Skeletal muscle tissue (tissue), 4 donors: ENCODE measurements around the gene RXRB. TPM values are rescaled to one million over a fixed set of nuclear protein-coding genes. Genes with fewer than 3 reads are reported as not detected.

Experiments
- H3K27ac ChIP-seq: one replicate; pipeline ENCODE4 v1.7.0; 2013; ENCODE audit warnings: mild to moderate bottlenecking, low read depth, low read length, inconsistent platforms
- H3K27me3 ChIP-seq, 3 donors: one replicate each; pipeline ENCODE4 v1.7.0; 2013; ENCODE audit warnings: low read length in 3 of 3; ENCODE audit not compliant: control insufficient read depth in 3 of 3, insufficient read depth in 3 of 3
- H3K36me3 ChIP-seq, 3 donors: one replicate each; pipeline ENCODE4 v1.7.0; 2013; ENCODE audit warnings: low read length in 3 of 3; ENCODE audit not compliant: control insufficient read depth in 3 of 3, insufficient read depth in 3 of 3
- H3K4me1 ChIP-seq, 3 donors: one replicate each; pipeline ENCODE4 v1.7.0; 2013; ENCODE audit warnings: low read length in 3 of 3, mild to moderate bottlenecking in 3 of 3; ENCODE audit not compliant: control insufficient read depth in 3 of 3, insufficient read depth in 3 of 3
- H3K4me3 ChIP-seq, 3 donors: one replicate each; pipeline ENCODE4 v1.7.0; 2013; ENCODE audit warnings: low read length in 3 of 3
- H3K9ac ChIP-seq, 3 donors: one replicate each; pipeline ENCODE4 v1.7.0; 2013; ENCODE audit warnings: low read length in 3 of 3, mild to moderate bottlenecking in 3 of 3, moderate library complexity in 2 of 3, low read depth in 1 of 3
- H3K9me3 ChIP-seq, 3 donors: one replicate each; pipeline ENCODE4 v1.7.0; 2013; ENCODE audit warnings: low read length in 3 of 3; ENCODE audit not compliant: control insufficient read depth in 3 of 3
- total RNA-seq: library from RNA; depleted of rRNA; stranded (reverse); fragments of >200 nt; gene quantifications from one replicate; pipeline ENCODE4 v1.2.3, GENCODE V29; 2014
- donor health status: Osteomylitis.

The RXRB gene
- total RNA-seq, 1 donor from 2014 or later, result 17.7 TPM

DNA sequence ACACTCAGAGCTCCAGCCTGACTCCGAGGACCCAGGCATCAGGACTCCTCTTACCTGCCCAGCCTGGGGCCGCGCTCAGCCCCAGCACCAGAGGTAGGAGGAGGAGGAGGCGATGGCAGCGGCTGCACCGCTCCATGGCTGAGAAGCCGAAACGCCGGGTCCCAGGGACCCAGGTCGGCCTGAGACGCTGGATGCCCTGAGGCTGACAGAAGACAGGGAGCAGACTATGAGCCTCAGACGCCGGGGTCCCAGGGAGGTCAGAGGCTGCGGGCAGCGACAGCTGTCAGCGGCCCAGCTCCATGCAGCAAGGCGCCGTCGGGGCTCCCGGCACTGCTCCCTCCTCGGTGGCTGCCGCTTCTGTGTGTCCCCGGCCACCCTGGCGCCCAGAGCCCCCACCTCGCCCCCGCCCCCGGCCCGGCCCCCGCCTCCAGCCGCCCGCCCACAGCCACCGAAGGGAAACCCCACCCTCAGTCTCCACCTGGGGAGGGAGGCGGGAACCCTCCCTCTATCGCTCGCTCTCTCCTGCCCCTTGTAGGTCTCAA lies 8.3 kb downstream of the RXRB start, which contains the start of gene COL11A2:
COL11A2 (minus strand) TSS at position 363 of the 542 bp plus-strand sequence; CDS start at position 136, 227 bp downstream.
- Histone ChIP-seq H3K27me3 (peaks cover 3 to 10% (median 6%) of the 10 kb centered on the region in 3 donors), H3K9ac (peak within 1 kb of the TSS; percentile 70 to 83 (median 70)), H3K27ac (peak within 1 kb of the TSS; percentile 19), H3K4me3 (peak within 1 kb of the TSS; percentile 77 to 80 (median 78)), H3K9me3 (no peaks in the 10 kb centered on the region), H3K36me3 (peaks cover 23 to 30% (median 28%) of the 10 kb centered on the region in 3 donors), H3K4me1 (peaks cover 13 to 28% (median 20%) of the 10 kb centered on the region in 3 donors)

DNA sequence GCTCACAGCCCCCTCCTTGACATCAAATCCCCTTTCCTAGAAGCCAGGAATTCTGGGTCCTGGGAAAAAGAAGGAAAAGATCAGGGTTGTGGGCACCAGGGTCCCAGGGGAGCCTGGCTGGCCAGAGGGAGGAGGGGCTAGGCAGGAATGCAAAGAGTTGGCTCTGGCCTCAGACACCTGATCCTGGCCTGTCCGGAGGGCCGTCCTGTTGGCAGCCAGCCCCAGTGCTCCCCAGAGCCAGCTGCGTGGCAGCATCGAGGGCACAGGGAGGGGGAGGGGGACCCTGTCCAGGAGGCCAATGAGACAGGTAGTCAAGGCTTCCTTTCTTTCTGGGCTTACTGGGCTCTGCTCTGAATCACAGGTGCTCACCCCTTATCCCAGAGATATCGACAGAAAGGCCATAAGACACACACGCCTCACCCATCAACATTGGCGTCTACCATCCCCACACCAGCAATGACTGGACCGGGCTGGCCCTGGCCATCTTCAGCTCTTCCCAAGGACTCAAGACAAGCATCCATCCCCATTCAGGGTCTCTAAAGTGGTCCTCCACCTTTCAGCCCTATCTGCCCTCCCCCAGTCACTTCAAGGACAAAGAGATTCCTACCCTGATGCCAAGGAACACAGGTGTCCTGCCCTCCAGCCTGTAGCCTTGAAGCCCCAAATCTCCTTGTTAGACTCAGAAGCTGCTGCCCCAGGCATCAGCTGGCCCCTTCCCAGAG lies 8.9 kb downstream of the RXRB start:
- peaks cover 12 to 25% (median 20%) of the 10 kb centered on the region in 3 donors for H3K4me1 ChIP-seq
- no peaks in the 10 kb centered on the region for H3K9me3 ChIP-seq
- no peak overlapping the region for H3K27ac ChIP-seq
- H3K27me3 ChIP-seq, result peaks cover 3 to 10% (median 6%) of the 10 kb centered on the region in 3 donors
- peak overlapping the region in 1 of 3 donors; percentile 29 for H3K4me3 ChIP-seq
- H3K9ac ChIP-seq, result peak overlapping the region in 1 of 3 donors; percentile 25
- H3K36me3 ChIP-seq, result peaks cover 23 to 25% (median 24%) of the 10 kb centered on the region in 3 donors

DNA sequence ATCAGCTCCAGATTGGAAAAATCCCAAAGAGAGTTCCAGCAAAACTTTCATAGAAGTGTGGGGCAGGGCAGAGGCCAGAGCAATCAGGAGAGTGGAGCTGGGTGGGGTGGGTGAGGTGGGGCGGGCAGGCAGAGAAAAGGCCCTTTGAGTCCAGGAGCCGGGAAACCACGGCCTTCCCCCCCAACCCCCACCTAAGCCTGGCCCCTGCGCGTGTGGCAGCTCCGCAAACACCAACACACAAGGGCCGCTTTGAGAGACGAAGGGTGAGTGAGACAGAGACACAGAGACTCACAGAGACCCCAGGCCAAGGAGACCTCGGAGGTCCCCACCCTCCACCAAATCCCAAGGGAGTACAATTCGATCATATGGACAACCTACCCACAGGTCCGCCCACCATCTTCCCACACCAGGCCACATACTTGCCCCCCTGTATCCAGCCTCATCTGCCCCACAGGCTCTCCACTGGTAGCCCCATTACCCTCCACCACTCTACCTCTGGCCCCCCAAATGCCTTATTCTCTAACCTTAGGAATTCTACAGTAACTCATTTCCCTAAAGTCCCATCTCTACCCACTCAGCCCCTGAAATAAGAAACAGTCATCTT lies 9.9 kb downstream of the RXRB start:
- no peak overlapping the region for H3K4me3 ChIP-seq
- H3K27me3 ChIP-seq, result peaks cover 3 to 10% (median 6%) of the 10 kb centered on the region in 3 donors

DNA sequence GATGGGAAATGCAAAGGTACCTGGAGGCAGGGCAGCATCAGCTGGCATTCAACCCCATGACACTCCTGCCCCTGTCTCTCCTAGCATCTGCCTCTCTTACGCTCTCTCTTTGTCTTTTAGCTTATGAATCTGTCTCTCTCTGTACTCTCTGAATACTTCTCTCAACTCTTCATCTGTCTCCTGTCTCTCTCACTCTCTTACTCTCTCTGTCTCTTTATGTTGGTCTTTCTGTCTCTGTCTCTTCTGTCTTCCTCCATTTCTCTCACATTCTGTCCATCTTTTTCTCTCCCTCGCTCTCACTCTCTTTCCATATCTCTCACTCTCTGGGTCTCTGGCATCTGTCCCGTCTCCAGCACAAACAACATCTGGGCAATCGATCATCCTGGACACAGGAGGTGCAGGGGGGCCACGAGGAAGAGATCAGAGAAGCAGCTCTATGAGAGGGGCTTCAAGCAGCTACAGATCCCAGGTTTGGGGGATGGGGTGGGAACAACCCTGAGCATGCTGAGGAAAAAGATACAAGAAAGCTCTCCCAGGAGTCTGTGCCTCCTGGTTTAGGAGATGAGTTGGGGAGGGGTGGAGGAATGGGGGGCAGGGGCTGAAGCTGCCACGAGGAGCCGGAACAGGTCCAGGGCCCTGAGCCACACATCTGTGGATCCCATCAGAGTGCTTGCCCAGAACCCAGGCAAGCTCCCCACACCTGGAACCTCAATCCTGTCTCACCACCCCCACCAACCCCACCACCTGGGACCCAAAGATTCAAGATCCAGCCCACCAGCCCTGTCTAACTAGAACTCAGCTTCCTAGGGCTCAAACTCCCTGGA lies 10.6 kb downstream of the RXRB start:
- H3K27ac ChIP-seq, result no peak overlapping the region
- H3K4me1 ChIP-seq, result peaks cover 12 to 21% (median 20%) of the 10 kb centered on the region in 3 donors
- H3K4me3 ChIP-seq, result no peak overlapping the region
- H3K27me3 ChIP-seq, result peaks cover 3 to 10% (median 6%) of the 10 kb centered on the region in 3 donors
- no peaks in the 10 kb centered on the region for H3K9me3 ChIP-seq
- peaks cover 8 to 9% (median 8%) of the 10 kb centered on the region in 3 donors for H3K36me3 ChIP-seq
- H3K9ac ChIP-seq, result no peak overlapping the region

More for the DNA sequence above, 9.9 kb downstream of the RXRB start:
- Histone ChIP-seq H3K9me3 (no peaks in the 10 kb centered on the region), H3K36me3 (peaks cover 15 to 17% (median 16%) of the 10 kb centered on the region in 3 donors), H3K9ac (no peak overlapping the region), H3K27ac (no peak overlapping the region), H3K4me1 (peaks cover 12 to 25% (median 20%) of the 10 kb centered on the region in 3 donors)

DNA sequence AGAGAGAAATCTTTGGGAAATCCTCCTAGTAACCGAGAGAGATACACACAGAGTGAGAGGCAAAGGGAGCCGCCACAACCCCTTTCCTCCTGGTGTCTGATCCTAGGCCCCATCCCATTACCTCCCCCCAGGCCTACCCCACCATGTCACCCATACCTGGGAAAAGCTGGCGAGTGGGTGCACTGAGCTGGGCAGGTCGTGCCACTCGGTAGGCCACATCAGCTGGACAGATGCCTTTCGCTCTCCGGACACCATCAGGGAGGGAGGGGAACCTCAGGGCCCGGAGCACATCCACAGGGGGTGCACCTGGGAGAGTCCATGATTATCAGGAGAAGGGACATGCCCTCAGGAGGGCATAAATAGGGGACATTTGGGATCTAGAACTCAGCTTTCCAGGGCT lies 11.3 kb downstream of the RXRB start:
- H3K9ac ChIP-seq, result no peak overlapping the region
- no peak overlapping the region for H3K4me3 ChIP-seq
- no peak overlapping the region for H3K27ac ChIP-seq
- peaks cover under 1 to 2% (median 2%) of the 10 kb centered on the region in 3 donors for H3K36me3 ChIP-seq
- H3K9me3 ChIP-seq, result no peaks in the 10 kb centered on the region
- peaks cover 3 to 10% (median 6%) of the 10 kb centered on the region in 3 donors for H3K27me3 ChIP-seq
- peaks cover 12 to 21% (median 20%) of the 10 kb centered on the region in 3 donors for H3K4me1 ChIP-seq

DNA sequence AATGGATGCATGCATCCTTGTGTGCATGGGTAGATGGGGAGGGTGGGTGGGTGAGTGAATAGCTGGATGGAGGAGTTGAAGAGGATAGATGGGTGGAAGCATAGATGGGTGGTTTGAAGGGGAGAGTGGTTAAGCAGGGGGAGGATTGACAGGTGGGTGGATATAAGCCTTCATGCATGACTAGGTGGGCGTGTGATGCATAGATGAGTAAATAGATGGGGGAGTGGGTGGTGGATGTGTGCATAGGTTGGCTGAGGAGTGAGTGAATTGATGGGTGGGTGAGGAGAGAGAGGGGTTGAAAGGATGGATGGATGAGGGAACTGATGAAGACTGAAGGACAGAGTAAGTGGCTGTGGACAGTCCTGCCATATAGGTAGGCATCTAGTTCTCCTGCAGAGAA lies 12.7 kb downstream of the RXRB start:
- Histone ChIP-seq H3K27me3 (peaks cover 3 to 10% (median 6%) of the 10 kb centered on the region in 3 donors), H3K9ac (no peak overlapping the region), H3K4me1 (peaks cover 11 to 19% (median 18%) of the 10 kb centered on the region in 3 donors)

DNA sequence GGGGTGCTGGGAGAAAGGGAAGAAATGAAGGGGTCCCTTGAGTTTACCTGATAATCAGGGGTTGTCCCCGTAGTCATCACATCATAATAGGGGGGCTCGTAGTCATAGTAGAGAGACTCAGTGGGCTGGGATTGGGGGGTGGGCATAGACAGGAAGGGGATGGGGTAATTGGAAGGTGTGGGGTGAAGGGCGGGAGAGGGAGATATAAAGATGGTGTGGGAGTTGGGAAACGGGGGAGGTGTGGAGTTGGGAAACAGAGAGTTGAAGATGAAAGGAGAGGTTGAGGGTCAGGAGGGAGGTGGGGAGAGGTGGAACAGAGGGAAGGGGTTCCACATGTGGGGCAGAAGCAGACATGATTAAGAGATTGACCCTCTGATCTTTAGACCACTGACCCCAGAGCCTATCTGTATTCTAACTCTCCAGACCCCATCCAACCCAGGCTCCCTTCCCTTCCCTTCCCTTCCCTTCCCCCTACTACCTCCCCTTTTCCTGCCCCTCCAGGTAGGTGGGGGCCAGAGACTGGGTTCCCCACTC lies 14.7 kb downstream of the RXRB start:
- no peak overlapping the region for H3K4me3 ChIP-seq
- H3K4me1 ChIP-seq, result no peaks in the 10 kb centered on the region
- H3K27me3 ChIP-seq, result peaks cover 0 to 3% (median under 1%) of the 10 kb centered on the region in 3 donors
- H3K9ac ChIP-seq, result no peak overlapping the region
- H3K9me3 ChIP-seq, result no peaks in the 10 kb centered on the region
- H3K27ac ChIP-seq, result no peak overlapping the region
- no peaks in the 10 kb centered on the region for H3K36me3 ChIP-seq

More for the DNA sequence above, 12.7 kb downstream of the RXRB start:
- H3K27ac ChIP-seq, result no peak overlapping the region
- no peaks in the 10 kb centered on the region for H3K9me3 ChIP-seq
- H3K4me3 ChIP-seq, result no peak overlapping the region
- no peaks in the 10 kb centered on the region for H3K36me3 ChIP-seq

DNA sequence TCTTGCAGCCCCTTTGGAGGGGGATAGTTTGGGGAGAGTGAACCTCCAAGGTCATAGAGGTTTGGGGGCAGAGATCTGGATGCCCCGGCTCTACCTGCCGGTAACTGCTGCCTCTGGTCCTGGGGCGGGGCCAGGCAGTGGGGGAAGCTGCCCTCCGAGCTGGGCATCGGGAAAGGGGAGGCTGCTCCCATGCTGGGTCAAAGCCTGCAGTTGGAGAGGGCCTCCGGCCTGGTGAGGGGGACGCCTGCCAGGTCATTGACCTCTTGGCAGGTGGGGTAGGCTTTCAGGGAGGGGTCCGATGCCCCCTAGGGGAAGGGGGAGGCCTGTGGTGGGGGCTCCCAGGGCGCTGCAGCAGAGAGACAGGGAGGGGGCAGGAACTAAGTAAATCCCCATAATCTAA lies 15.3 kb downstream of the RXRB start:
- Histone ChIP-seq H3K9me3 (no peaks in the 10 kb centered on the region), H3K27me3 (peaks cover 0 to 3% (median 0%) of the 10 kb centered on the region in 3 donors), H3K27ac (no peak overlapping the region), H3K36me3 (no peaks in the 10 kb centered on the region), H3K4me3 (no peak overlapping the region), H3K9ac (no peak overlapping the region), H3K4me1 (no peaks in the 10 kb centered on the region)

DNA sequence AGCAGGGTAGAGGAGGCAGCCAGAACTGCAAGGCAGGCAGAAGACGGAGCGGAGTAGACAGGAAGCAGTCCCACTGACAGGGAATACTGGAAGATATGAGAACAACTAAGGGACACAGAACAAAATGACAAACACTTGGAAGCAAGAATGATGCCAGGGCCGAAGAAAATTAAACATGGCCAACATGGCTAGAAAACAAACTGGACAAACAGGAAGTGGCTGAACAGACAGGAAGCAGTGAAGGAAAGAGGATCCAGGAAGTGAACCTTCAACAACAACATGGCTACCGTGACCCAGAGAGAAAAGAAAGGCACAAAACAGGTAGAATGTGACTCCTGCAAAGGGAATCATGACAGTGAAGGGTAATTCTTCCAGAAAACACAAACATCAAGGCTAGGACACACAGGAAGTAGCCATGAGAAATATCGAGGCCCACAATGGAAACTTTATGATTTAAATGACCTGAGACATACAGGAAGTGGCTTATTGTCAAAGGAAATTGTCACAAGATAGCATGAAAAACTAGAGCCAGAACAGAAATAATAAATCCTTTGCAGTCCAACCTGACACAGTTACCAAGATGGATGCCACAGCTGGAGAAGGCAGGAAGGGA lies 17.3 kb downstream of the RXRB start:
- Histone ChIP-seq H3K4me1 (no peaks in the 10 kb centered on the region), H3K9me3 (no peaks in the 10 kb centered on the region), H3K36me3 (no peaks in the 10 kb centered on the region), H3K4me3 (no peak overlapping the region), H3K27me3 (no peaks in the 10 kb centered on the region), H3K27ac (no peak overlapping the region), H3K9ac (no peak overlapping the region)
